Breast epithelium (tissue), 4 donors: Measurements from ENCODE around the gene GNAT2. TPM values are rescaled to one million over a fixed set of nuclear protein-coding genes. Genes with fewer than 3 reads are reported as not detected.

ENCODE experiments used
- DNase-seq, 2 donors: peaks; one replicate each; pipeline ENCODE4 v3.0.0-alpha.2; 2019; ENCODE audit warnings: low spot score in 2 of 2
- H3K27ac ChIP-seq, 2 donors: fragments of 200-600 bp; sonication (generic) in 1 of 2; one replicate each; pipeline ENCODE4 v1.5.1; 2016 to 2019; ENCODE audit warnings: mild to moderate bottlenecking in 1 of 2
- H3K27me3 ChIP-seq, 2 donors: fragments of 200-600 bp; sonication (generic) in 1 of 2; one replicate each; pipeline versions ENCODE4 v1.5.1 to v1.6.0; 2017 to 2019; ENCODE audit warnings: control low read depth in 1 of 2, mild to moderate bottlenecking in 1 of 2
- H3K36me3 ChIP-seq: fragments of 200-600 bp; one replicate; pipeline ENCODE4 v1.5.1; 2019
- H3K4me1 ChIP-seq, 2 donors: fragments of 200-600 bp; sonication (generic); one replicate each; pipeline ENCODE4 v1.5.1; 2016 to 2019; ENCODE audit warnings: control low read depth in 1 of 2
- H3K4me3 ChIP-seq, 3 donors: fragments of 200-600 bp; sonication (generic); 1 replicate in 2 of 3; 2 replicates in 1 of 3; pipeline ENCODE4 v1.5.1; 2016 to 2019; ENCODE audit warnings: mild to moderate bottlenecking in 3 of 3, moderate library complexity in 2 of 3
- H3K9me3 ChIP-seq, 2 donors: fragments of 200-600 bp; sonication (generic) in 1 of 2; one replicate each; pipeline ENCODE4 v1.5.1; 2016 to 2019; ENCODE audit warnings: control low read depth in 1 of 2
- POLR2A ChIP-seq: fragments of 450-650 bp; IDR thresholded peaks from one replicate; pipeline ENCODE4 v1.6.1; 2016; ENCODE audit warnings: antibody characterized with exemption, mild to moderate bottlenecking, moderate library complexity
- POLR2AphosphoS5 ChIP-seq, 3 donors: sonication (generic); formaldehyde crosslinking; IDR thresholded peaks; one replicate each; pipeline ENCODE4 v1.6.1; 2017; ENCODE audit warnings: antibody characterized with exemption in 3 of 3
- intact Hi-C: fragments of 100-400 bp; cut with DNase I; formaldehyde crosslinking; loops from one replicate; pipeline ENCODE4 v1.15.1; 2023; ENCODE audit warnings: low total_unique reads
- total RNA-seq, 3 donors: library from RNA; depleted of rRNA; stranded (reverse); fragments of >200 nt; gene quantifications; one replicate each; pipeline ENCODE4 v1.1.0, GENCODE V29; 2016
- TF ChIP-seq, protein P1 (sequence below), 3 donors: fragments of 450-650 bp; IDR thresholded peaks; one replicate each; pipeline ENCODE4 v1.5.1; 2016 to 2017; ENCODE audit warnings: antibody characterized with exemption in 3 of 3, mild to moderate bottlenecking in 3 of 3, moderate library complexity in 3 of 3

GNAT2 gene
- total RNA-seq, 3 donors from 2014 or later: not detected

DNA sequence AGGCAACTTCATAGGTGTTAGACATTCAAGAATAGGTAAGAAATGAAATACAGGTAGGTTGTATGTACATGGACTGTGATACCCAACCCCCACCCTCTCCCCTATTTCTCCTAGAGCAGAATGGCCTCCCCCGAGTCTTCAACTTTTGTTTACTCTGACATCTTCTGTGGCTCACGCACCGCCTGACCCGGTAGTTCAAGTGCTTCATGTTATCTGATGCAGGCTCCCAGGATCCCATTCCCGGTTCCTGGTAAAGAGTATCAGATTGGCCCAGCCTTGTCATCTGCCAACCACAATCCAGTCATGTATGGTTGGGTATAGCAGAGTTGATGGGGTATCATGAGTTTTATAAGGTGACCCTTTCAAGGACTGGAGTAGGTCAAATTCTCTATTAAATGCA is 61.9 kb downstream of the GNAT2 start:
- DNase-seq: no peak
- Histone ChIP-seq H3K4me3 (no peak overlapping the region), H3K36me3 (no peaks in the 10 kb centered on the region), H3K9me3 (no peaks in the 10 kb centered on the region), H3K27me3 (no peaks in the 10 kb centered on the region), H3K4me1 (no peaks in the 10 kb centered on the region), H3K27ac (no peak overlapping the region)
- TF ChIP-seq POLR2AphosphoS5 (IDR thresholded peaks at IDR 0.05): no peak
- no peak for TF ChIP-seq POLR2A
- TF ChIP-seq, protein P1, sequence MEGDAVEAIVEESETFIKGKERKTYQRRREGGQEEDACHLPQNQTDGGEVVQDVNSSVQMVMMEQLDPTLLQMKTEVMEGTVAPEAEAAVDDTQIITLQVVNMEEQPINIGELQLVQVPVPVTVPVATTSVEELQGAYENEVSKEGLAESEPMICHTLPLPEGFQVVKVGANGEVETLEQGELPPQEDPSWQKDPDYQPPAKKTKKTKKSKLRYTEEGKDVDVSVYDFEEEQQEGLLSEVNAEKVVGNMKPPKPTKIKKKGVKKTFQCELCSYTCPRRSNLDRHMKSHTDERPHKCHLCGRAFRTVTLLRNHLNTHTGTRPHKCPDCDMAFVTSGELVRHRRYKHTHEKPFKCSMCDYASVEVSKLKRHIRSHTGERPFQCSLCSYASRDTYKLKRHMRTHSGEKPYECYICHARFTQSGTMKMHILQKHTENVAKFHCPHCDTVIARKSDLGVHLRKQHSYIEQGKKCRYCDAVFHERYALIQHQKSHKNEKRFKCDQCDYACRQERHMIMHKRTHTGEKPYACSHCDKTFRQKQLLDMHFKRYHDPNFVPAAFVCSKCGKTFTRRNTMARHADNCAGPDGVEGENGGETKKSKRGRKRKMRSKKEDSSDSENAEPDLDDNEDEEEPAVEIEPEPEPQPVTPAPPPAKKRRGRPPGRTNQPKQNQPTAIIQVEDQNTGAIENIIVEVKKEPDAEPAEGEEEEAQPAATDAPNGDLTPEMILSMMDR (IDR thresholded peaks at IDR 0.05): no peak
- intact Hi-C loops: no loop called here

DNA sequence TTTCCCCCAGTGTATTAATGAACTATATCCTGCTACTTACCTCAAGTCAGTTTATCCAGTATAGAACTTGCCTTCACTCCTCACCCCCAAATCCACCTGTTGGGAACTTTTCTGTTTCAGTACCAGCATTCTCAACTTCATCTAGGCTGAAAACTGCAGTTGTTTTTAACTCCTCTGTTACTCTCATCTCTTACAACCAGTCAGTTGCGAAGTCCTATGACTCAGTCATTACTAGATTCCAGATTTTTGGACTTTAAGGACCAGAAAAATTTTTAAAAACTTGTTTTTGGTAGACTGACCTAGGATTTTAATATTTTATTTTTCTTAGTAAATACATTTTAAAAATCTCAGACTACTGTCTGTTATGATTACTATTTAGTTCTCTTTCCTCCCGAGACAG is 62.9 kb downstream of the GNAT2 start:
- TF ChIP-seq POLR2A (no peak), POLR2AphosphoS5 (IDR thresholded peaks at IDR 0.05) (no peak)
- TF ChIP-seq, protein P1 (IDR thresholded peaks at IDR 0.05): no peak
- Histone ChIP-seq H3K36me3 (no peaks in the 10 kb centered on the region), H3K4me1 (no peaks in the 10 kb centered on the region), H3K4me3 (no peak overlapping the region), H3K27ac (no peak overlapping the region), H3K27me3 (no peaks in the 10 kb centered on the region), H3K9me3 (no peaks in the 10 kb centered on the region)
- intact Hi-C loops: no loop called here
- no peak for DNase-seq

Other genes starting within 250 kb of the GNAT2 start
- 100 to 1,000 TPM in 1 of 3 donors, 10 to 100 TPM in 2; 51.1 to 135 (median 69.8) TPM for gene SORT1, start 221.7 kb downstream of the GNAT2 start, total RNA-seq
- gene PSMA5, start 193.2 kb downstream of the GNAT2 start, total RNA-seq: 10 to 100 TPM; 23.7 to 36.7 (median 28.8) TPM
- 1 to 10 TPM in 1 of 3 donors, under 1 TPM in 2; 0.44 to 1.4 (median 0.66) TPM for gene SYPL2, start 153.1 kb downstream of the GNAT2 start, total RNA-seq
- 1 to 10 TPM; 2.4 to 4.1 (median 2.9) TPM for gene ATXN7L2, start 135.7 kb downstream of the GNAT2 start, total RNA-seq
- 1 to 10 TPM; 6.6 to 9.1 (median 8.2) TPM for gene CYB561D1, start 125.5 kb downstream of the GNAT2 start, total RNA-seq
- 1 to 10 TPM; 3.0 to 9.5 (median 6.4) TPM for gene AMIGO1, start 109.9 kb downstream of the GNAT2 start, total RNA-seq
- gene GPR61, start 79.7 kb downstream of the GNAT2 start, total RNA-seq: not detected
- 1 to 10 TPM; 5.9 to 6.9 (median 6.2) TPM for gene GNAI3, start 71.0 kb downstream of the GNAT2 start, total RNA-seq
- gene AMPD2, start 221 bp upstream of the GNAT2 start, total RNA-seq: 10 to 100 TPM; 21.3 to 68.2 (median 47.4) TPM
- 10 to 100 TPM; 21.9 to 31.5 (median 28.2) TPM for gene GSTM4, start 36.5 kb upstream of the GNAT2 start, total RNA-seq
- 10 to 100 TPM; 47.8 to 93.4 (median 66.5) TPM for gene GSTM2, start 48.4 kb upstream of the GNAT2 start, total RNA-seq
- gene GSTM1, start 68.2 kb upstream of the GNAT2 start, total RNA-seq: 10 to 100 TPM in 1 of 3 donors, not detected in 2; 33.8 TPM
- gene GSTM5, start 92.6 kb upstream of the GNAT2 start, total RNA-seq: 1 to 10 TPM; 1.8 to 4.6 (median 3.6) TPM
- 100 to 1,000 TPM in 2 of 3 donors, 10 to 100 TPM in 1; 40.0 to 226 (median 105) TPM for gene GSTM3, start 121.4 kb upstream of the GNAT2 start, total RNA-seq
- gene EPS8L3, start 144.3 kb upstream of the GNAT2 start, total RNA-seq: 1 to 10 TPM in 1 of 3 donors, not detected in 2; 3.6 TPM